ENCODE measurements around the gene POLR3E.
"Not testable (repeated sequence)": the region's sequence is repeated elsewhere in the genome, so short reads cannot be mapped to it uniquely, and the experiment has no call there.

Gene POLR3E

DNA sequence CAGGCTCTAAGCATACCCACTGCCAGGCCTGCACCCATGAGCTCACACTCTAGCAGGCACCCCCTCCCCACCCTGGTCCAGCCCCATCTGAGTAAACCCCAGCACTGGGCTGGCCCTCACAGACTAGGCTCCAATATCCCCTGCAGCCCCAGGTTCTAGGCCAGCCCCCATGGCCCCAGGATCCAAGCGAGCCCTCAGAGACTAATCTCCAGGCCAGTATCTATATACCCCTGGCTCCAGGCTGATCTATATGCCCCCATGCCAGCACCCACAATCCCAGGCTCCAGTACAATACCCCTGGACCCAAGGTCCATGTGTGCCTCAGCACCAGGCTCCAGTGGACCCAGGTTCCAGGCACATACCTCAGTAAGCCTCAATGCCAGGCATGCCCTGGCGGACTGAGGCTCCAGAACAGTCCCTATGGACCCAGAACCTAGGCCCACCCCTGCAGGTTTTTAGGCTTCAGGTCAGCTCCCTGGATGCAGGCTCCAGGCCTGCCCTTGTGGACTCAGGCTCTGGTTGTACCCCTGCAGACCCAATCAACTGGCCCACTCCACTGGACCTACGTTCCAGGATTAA is 38.5 kb downstream of the POLR3E start:
- no peak for DNase-seq

DNA sequence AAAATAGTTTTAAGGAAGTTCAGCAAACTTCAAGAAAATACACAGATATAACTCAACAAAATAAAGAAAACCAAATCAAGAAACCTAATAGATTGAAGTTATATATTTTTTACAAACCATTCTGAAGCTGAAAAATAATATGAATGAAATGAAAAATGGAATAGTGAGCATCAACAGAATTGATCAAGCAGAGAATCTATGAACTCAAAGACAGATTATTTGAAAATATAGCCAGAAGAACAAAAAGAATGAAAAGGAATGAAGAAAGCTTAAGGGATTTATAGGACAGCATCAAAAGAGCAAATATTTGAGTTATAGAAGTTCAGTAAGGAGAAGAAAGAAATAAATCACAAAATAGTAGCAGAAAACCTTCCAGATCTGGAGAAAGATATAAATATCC is 39.4 kb downstream of the POLR3E start:
- DNase-seq, result no peak

DNA sequence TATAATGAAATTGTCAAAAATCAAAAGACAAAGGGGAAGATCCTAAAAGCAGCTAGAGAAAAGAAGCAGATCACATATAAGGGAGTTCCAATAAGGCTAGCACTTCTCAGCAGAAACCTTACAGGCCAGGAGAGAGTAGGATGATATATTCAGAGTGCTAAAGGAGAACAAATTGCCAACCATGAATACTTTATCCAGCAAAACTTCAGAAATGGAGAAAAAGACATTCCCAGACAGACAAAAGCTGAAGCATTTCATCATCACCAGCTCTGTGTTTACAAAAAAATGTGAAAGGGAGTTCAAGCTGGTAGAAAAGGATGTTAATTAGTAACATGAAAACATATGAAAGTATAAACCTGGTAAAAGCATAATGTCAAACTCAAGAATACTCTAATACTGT is 39.8 kb downstream of the POLR3E start:
- no peak for DNase-seq

DNA sequence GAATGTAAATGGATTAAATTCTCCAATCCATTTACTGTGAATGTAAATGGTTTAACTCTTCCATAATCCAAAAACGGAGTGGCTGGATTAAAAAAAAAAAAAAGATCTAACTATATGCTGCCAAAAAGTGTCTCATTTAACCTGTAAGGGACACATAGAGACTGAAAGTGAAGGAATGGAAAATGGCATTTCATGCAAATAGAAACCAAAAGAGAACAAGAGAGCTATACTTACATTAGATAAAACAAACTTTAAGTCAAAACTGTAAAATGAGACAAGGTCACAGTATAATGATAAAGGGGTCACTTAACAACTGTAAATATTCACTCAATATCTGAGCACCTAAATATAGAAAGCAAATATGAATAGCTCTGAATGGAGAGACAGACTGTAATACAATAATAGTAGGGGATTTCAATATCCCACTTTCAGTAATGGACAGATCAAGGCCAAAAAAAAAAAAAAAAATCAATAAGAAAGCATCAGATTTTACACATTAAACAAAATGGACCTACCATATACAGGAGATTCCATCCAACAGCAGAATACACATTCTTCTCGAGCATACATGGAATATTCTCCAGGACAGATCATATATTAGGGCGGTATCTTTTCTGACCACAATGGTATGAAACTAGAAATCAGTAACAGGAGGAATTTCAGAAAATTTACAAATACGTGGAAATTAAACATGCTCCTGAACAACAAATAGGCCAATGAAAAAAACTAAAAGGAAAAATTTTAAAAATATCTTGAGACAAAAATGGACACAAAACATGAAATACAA is 40.8 kb downstream of the POLR3E start:
- no peak for DNase-seq

DNA sequence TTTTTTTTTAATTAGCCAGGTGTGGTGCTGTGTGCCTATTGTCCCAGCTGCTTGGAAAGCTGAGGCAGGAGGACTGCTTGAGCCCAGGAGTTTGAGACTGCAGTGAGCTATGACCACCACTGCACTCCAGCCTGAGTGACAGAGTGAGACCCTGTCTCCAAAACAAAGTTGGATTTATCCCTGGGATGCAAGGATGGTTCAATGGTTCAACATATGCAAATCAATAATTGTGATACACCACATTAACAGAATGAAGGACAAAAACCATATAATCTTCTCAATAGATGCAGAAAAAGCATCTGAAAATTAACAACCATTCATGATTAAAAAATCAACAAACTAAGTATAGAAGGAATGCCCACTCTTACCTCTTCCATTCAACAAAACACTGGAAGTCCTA is 43.7 kb downstream of the POLR3E start:
- no peak for DNase-seq

DNA sequence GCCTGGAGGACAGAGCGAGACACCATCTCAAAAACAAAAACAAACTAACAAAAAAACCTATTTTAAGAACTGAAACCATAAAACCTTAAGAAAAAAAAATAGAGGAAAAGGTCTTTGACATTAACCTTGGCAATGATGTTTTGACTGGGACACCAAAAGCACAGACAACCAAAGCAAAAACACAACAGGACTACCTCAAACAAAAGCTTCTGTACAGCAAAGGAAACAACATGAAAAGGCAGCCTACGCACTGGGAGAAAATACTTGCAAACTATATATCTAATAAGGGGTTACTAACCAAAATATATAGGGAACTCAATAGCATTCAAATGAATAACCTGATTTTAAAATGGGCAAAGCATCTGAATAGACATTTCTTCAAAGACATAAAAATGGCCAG is 44.9 kb downstream of the POLR3E start:
- DNase-seq, result no peak

DNA sequence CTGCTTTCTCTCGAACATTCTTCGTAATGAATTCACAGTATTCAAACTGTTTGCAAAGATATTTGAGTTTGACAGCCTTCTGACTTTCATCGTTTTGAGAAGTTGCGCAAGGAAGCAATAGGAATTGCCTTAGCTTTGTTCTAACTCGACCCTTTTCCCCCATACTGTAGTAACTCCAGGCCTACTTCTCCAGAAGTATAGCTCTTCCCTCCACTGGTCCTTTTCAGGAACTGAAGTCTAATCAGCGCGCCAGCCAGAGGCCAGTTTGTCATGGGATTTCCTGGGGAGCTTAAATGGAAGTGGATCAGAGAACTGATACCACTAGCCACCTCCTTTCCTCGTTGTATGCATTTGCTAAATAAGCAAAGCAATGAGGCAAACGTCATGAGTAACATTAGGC is 49.3 kb downstream of the POLR3E start:
- DNase-seq, result no peak

DNA sequence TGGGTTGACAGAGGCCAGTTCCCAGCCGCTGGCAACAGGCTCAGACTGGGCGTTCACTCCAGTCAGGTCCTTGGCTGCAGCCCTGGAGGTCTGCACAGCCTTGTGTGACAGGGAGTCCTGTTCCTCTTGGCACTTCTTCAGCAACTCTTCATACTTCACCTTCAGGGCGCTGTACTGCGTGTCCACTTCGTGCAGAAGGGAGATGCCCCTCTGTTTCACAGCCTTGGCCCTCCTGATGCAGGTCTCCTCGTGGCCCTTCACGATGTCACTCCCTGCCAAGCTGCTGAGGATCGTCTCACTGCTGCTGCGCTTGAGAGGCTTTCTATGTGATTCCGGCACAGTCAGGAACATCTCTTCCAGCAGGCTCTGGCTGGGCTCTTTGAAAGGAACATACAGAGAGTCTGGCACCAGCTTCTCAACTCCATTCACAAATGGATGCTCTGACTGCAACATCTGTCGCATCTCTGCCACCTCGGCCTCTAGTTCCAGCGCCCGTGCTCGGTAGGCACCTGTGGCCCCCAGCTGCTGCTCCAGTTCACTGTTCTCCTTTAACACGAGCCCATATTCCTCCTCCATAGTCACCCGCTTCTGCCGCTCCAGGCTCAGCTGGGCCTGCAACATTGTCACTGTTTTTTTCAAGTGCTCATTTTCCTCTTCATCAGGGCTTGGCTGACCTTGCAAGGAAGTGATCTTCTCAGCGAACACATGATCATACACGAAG is 50.1 kb downstream of the POLR3E start:
- no peak for DNase-seq

DNA sequence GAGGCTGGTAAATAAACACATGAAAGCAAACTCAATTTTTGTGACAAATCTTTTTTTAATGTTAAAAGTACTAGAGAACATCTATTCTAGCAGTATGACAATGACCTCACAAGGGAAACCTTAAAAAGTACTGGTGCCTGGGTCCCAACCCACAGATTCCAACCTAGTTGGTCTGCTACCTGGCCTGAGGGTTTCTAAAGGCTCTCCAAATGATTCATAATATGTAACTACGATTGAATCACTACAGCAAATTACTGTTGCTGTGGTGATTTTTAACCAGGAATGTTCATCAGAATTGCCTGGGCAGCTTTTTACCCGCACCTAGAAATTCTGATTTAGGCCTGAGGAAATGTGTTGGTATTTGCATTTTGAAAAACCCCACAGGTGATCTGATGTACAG is 51.1 kb downstream of the POLR3E start:
- no peak for DNase-seq

DNA sequence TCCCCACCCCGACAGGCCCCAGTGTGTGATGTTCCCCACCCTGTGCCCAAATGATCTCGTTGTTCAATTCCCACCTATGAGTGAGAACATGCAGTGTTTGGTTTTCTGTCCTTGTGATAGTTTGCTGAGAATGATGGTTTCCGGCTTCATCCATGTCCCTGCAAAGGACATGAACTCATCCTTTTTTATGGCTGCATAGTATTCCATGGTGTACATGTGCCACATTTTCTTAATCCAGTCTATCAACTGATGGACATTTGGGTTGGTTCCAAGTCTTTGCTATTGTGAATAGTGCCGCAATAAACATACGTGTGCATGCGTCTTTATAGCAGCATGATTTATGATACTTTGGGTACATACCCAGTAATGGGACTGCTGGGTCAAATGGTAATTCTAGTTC is 53.8 kb downstream of the POLR3E start:
- not testable (repeated sequence) for DNase-seq

DNA sequence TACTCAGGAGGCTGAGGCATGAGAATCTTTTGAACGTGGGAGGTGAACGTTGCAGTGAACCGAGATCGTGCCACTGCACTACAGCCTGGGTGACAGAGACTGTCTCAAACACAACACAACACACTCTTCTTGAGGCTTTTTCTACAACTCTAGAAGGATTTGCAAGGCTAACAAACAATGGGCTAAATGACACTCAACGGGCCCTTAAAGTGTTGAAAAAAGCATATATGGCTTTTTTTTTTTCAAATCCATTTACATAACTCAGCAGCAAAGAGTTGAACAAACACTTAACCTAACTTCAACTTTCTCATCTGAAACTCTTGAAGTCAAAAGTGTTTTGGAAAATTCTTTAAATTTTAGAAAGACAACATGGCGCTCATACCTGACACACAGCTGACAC is 54.9 kb downstream of the POLR3E start:
- DNase-seq, result no peak

DNA sequence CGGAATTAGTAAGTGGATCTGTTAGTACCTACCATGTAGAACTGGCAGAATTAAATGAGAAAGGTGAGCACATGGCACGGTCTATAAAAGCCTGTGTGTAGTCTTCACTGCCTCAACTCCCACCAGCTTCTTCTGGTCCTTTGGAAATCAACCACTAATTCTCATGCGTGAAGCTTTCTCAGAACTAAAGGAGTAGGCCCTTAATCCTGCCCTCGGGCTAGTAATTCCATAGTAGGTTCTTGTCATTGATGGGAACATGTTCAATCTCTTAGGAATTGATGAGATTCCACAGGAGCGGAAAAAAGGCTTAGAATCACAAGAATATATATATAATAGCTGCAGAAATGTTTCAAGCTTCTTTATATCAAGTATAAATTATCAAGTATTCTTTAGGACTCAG is 55.5 kb downstream of the POLR3E start:
- DNase-seq, result no peak

DNA sequence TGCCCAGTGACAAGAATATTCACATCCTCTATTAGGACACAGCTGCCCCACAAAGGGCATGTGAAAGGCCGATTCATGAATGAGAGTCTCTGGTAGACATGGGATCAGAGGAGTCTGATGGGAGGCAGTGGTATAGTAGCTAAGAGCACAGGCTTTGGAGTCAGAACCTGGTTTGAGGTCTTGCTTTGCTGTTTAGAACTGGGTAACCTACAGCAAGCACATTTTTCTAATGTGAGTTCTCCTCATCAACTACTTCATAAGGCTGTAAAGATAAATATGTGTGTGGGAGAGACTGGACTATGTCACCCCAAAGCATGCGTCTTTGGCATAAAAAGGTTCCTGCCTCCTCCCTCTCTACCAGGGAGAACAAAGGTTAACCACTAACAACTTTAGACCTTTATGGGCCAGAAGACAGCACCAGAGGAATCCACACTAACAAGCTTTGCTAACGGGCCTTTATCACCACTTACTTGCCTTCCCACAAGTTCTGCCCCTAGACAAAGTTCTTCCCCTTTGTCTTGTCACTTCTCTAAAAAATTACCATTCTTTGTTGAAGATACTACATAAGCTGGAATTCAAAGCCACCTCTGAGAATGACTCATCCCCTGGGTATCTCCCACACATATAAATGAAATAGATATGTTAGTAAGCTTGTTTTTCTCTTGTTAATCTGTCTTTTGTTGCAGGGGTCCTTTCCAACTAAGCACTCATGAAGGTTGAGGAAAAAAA is 56.1 kb downstream of the POLR3E start:
- DNase-seq, result peak in 1 of 2 donors; percentile 23

DNA sequence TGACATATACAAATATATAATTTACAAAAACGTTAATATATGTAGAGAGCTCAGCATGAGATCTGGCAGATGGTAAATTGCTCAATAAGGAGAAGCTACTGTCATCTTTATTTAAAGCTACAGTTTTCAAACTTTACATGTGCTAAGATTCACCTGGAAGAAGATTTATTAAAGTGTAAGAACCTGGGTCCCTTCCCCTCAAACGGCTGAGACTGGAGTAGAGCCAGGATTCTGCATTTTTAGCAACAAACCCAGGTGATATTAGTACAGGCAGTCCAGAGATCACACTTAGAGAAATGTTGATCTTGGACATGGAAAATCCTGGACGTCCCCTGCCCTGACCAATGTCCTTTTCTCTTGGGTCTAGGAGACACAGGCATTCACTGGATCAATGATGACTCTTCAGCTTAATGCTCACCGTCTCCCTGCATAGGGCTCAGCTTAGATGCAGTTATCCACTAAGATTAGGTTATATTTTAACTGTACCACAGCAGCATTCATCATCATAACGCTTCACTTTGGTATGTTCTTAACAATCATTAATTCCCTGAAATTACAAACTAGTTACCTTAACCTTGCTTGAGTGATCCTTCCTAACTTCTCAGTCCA is 56.8 kb downstream of the POLR3E start:
- DNase-seq, result no peak

DNA sequence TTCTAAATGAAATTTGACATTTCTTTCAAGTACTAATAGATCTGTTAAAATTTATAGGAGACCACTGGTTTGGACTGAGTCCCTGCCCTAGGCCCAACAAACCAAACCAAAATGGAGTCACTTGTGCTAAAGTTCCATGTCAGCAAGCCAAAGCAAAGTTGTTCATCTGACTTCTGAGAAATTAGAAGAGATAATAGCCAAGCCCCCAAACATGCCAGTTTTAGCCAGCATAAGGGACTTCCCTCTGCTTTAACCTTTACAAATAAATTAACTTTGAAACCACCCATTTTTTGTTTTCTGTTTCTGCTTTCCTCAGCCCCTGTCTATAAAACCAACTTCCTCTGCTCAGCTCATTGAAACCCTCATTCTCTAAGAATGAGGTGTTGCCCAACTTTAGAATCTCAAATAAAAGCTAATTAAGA is 58.3 kb downstream of the POLR3E start:
- no peak for DNase-seq

DNA sequence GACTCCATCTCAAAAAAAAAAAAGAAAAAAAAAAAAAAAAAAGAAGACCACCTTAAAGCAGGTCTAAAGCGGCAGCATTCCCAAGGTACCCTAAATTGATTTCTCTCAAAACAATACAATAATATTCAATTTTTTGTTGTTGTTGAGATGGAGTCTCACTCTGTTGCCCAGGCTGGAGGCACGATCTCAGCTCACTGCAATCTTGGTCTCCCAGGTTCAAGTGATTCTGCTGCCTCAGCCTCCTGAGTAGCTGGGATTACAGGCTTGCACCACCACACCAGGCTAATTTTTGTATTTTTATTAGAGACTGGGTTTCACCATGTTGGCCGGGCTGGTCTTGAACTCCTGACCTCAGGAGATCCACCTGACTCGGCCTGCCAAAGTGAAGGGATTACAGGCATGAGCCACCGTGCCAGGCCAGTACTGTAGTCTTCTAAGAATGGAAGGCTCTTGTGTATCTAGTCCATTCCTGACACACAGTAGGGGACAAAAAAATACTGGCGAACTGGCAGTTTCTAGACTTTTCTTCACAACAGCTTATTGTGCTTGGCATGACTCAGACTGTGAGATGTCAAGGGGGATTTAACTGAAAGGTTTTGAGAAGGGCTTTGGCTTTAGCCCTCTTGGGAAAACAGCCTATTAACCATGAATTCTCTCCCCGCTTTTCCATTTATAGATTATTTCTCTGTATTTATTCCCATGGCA is 59.9 kb downstream of the POLR3E start:
- DNase-seq, result no peak

DNA sequence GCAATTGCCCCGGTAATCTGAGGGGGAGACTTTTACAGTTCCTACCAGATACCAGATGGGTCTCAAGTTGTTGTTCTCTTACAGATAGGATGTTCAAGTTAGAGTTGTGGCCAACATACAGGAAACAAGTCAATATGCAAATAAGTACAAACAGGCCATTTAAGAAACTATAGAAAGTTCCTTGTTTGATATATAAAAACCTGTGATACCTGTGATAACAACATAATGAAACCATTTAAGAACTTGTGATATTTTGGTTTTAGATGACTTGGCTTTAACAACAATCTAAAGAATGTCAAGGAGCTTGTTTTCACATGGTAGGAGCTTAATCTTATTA is 60.4 kb downstream of the POLR3E start:
- no peak for DNase-seq

DNA sequence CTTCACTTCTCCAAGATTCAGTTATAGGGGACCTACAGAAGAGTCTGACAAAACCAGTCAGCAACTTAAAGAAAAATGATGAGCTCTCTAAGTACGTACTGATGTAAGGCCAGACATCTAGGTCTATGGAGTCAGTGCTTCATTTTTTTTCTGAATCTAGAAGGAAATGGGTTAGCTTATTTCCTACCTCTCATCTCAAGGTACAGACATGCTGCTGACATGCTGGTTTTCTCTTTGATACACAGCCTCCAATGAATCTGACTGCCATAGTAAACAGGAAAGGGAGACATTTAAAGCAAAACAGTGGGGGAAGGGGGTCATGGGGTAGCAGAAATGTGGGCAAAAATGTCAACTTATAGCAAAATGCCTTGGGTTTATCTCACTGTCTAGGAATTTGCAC is 60.8 kb downstream of the POLR3E start:
- DNase-seq, result no peak

DNA sequence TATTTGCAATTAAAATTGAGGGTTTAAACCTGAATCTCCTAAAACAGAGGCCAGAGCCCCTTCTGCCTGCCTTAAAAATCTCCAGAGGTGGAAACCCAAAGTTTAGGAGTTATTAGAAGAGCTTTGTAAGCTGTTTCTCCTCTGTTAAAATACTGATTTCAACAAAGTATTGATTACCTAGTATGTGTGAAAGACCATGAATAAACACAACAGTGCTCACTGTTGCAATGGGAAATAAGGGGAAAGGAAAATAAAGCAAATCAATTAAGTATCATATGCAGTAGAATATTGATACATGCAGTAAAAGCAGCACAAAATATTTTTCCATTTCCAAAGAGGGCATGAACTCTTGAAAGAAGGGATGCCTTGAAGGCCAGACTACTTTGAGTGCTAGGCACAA is 62.5 kb downstream of the POLR3E start:
- no peak for DNase-seq

DNA sequence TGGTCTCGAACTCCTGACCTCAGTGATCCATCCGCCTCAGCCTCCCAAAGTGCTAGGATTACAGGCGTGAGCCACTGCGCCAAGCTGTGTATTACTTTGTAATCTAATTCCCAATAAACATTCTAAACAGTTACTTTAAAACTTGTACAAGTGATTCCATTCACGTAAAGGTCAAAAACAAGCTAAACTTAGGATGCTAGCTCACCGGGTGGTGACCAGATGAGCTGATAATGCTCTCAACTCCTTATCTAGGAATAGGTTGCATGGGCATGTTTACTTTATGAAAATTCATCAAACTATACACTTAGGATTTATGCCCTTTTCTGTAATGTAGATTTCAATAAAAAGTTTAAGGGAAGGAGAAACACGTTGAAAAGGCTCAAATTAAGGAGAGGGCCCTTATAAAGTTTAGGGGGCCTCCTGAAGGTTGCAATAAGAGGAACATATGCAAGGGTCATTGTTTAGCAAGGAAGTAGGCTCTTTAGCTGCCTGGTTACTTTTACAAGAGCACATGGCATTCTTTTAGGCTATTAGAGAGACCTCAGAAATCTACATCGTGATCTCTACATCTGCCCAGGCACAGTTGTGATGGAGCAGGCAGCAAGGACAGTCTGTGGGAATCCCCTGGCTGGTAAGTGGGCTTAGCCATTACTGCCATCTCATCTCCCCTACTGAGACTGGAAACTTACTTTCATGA is 63.9 kb downstream of the POLR3E start:
- DNase-seq, result no peak

DNA sequence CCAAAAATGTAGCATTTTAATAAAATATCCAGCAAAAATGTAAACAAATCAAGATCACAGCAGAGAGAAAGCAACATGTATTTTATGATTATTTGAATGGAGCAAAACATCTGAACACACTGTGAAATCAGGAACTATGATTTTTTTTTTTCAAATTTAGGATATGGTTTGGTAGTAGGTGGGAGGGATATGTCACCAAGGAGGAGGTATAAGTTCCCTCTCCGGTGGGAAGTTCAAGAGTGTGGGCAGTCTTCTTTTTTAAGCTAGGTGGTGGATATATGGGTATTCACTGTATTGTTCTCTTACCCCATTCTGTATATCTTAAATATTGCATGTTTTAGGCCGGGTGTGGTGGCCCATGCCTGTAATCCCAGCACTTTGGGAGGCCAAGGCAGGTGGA is 67.0 kb downstream of the POLR3E start:
- DNase-seq, result no peak

DNA sequence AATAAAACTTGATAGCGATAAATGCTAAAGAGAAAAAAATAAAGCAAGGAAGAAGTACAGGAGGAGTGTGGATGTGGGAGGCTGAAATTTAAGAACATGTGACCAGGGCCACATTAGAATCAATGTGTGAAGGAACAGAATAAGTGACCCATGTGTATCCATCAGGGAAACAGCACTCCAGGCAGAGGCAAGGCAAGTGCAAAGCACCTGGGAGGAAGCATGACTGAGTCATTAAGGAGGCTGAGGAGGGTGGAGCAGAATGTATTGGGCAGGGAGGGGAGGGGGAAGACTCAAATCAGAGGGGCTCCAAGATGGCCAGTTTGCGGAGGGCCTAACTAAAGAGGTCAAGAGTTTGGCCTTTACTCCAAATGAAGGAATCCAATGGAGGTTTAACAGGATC is 69.2 kb downstream of the POLR3E start:
- DNase-seq, result no peak
